NCI-H1105 treated with DMSO at 0.1 percent for 48 hours (cell line): ENCODE results near the gene SVIL.
A peak's percentile ranks its signal among the peaks of the same experiment; 100 is the strongest.
"Not testable (repeated sequence)": the region's sequence is repeated elsewhere in the genome, so short reads cannot be mapped to it uniquely, and the experiment has no call there.

Experiments used
- DNase-seq: peaks from one replicate; lab custom pipeline; 2025; lab: John Stamatoyannopoulos, UW

The SVIL gene

DNA sequence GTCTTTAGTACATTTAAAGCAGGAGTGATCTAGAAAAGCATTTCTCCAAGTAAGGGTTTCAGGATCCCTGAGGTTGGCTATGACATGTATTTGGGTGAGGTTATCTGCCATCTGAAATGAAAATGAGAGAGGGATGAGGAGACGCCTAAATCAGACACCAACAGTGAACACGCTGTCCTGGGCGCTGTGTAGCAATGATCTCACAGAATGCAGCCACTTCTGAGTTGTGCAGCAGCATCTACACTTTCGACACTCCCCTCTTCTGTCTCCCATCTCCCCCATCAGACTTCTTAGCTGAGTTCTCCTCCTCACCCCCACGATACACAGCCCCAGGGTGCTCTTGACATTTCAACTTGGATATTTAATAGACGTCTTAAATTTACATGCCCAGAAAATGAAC, 95.4 kb downstream of the SVIL start:
- DNase-seq, result no peak

DNA sequence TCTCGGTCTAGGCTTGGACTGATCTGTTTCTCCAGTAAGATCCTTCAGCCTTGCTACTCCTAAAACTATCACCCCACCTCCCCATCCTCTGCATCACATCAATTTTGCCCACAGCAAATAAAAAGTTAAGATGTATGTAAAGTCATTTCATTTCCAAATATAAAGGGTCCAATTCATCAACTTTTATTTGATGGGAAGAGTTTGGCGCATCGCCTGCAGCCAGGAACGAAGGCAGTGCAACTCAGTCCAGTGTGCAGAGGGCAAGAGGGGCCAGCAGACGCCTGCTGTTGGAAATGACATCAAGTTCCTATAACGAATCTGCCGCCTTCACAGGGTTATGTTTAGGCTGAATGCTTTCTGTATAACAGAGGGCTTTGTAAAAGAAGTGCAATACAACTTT, 97.0 kb downstream of the SVIL start:
- no peak for DNase-seq

DNA sequence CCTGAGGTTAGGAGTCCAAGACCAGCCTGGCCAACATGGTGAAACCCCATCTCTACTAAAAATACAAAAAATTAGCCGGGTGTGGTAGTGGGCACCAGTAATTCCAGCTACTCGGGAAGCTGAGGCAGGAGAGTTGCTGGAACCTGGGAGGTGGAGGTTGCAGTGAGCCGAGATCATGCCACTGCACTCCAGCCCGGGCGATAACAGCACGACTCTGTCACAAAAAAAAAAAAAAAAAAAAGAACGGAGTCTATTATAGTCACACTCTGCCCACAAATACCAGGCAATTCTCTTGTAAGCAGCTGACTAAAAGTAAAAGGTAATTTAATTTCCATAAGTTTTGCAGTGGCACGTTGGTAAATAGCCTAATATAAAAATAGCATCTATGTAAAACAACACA, 98.1 kb downstream of the SVIL start:
- not testable (repeated sequence) for DNase-seq

DNA sequence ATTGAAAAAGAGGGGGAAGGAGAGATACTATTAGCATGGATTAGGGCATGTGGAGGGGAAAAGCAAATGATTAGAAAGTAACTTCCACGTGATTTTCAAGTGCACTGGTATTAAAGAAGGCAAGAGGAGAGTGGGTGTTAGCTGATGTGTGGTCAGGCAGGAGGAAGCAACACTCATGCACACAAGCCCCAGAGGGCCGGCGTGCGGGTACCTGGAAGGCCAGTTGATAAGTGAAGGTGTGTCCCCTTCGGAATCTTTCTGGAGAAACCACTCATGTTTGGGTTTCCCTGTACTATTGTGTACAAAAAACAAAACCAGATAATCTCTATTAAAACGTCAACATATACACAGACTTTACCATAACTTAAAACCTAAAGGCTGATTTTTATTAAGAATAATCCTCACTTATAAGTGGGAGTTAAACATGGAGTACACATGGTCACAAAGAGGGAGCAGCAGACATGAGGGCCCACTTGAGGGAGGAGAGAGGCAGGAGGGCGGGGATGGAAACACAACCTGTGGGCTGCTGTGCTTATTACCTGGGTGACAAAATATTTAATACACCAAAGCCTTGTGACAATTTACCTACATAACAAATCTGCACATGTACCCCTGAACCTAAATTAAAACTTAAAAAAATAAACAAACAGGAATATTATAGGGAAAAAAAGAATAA, 98.9 kb downstream of the SVIL start:
- DNase-seq, result no peak

DNA sequence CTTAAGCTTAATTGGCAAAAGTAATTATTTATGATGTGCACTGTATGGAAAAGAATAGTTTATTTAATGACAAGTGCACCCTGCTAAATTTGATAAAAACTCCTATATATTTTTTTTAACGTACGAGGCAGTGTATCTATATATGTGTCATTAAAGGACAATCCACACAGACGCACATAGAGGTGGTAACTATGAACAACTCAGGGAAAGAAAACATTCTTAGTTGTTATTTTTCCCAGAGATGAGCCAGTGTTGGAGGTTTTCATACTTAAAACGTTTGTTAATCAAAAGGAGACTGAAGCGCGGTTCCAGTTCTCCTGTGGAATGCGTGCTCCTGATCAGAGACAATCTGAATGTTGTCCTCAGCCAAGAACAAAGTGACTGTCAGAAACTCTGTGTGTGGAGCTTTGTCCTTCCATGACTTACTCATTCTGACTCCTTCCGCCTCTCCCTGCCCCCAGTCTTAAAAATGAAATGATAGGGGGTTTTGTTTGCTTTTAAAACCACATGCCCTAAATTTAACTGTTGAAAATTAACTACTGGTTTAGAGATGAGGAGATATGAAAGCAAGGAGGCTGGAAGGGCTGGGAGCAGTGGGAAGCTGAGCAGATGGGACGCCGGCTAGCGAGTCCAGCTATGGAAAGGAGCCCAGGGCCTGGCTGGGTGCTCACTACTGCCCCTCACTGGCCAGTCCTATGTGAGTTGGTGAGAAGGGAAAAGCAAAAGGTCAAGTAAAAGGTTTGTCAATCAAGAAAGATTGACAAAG, 99.6 kb downstream of the SVIL start:
- DNase-seq, result no peak

DNA sequence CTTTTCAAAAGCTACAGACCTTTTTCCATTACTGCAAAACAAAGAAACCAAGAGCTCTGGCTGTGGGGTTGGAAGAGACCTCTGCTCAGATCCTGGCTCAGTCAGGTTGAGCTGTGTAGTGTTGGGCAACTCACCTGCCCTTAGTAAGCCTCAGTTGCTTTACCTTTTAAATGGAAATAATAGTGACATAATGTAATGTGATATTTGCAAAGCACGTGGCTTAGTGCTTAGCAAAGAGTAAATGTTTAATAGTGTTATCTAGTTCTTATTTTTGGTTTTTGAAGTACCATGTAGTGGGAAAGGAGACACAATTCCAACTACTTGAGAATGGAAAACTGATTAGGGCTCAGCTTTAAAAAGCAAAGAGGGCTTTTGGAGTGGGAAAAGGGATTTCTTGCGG, 100.2 kb downstream of the SVIL start:
- DNase-seq, result no peak

DNA sequence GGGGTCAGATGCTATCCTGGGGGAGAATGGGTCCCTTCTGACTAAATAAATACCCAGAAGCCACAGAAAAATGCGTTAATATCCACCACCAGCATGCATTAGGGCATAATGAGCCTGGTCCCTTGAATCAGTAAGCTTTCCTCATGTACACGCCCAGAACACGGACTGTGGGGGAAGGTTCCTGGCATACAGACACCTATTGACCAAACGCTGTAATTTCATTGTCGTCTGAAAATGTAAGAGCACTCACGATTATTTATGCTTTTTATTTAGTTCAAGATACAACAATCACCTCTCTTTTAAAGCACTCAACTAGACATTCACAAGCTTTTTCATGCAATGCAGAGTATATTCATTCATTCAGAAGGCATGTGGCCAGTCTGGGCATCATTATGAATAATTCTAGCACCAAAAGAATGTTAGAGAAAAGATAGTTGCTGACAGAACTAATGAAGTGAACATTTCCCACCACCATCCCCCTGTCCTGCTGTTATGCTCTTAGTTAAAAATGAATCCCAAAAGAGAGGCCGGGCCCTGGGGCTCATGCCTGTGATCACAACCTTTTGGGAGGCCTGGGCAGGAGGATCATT, 101.0 kb downstream of the SVIL start:
- no peak for DNase-seq

DNA sequence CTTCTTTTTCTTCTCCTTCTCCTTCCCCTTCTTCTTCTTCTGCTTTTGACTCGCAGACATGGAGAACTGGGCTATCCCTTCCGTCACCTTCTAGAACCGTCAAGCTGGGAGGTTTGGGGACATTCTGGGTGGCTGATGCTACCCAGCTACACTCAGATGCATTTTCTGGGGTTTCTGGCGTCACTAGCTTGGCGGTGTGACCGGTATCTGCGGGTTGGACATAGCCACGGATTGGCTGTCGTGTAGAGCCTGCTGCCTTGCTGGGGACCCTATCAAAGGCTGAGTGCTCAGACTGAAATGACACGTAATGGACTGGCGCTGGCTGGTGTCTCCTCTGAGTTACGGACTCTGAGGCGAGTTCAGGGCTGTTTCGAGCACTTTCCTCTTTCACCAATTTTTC, 101.7 kb downstream of the SVIL start:
- DNase-seq, result no peak

DNA sequence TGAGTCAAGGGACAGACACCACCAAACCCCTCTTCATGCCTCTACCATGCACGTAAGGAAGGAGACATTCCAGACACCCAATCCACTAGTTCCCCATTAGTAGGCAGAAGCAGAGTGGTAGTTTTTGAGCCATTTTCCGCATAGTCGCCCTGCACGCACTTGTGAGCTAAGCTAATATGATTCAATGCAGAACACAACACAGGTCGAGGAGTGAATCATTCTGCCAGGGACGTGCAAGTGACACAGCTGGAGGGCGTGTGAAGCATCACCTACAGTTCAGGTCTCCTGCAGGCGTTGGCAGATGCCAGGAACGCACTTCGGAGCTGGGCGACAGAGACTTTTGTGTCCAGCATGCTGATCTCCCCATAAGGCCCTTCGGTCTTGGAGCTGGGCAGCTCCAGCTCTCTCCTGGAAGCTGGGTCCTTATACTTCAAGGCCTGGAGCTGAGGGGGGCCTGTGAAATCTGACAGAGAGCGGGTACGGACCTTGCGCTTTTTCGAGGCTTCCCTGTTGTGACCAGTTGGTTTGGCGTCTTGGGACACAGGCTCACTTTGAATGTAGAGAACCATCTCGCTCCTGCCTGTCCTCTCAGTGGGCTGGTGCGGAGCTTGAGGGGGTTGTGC, 102.4 kb downstream of the SVIL start:
- DNase-seq, result no peak

DNA sequence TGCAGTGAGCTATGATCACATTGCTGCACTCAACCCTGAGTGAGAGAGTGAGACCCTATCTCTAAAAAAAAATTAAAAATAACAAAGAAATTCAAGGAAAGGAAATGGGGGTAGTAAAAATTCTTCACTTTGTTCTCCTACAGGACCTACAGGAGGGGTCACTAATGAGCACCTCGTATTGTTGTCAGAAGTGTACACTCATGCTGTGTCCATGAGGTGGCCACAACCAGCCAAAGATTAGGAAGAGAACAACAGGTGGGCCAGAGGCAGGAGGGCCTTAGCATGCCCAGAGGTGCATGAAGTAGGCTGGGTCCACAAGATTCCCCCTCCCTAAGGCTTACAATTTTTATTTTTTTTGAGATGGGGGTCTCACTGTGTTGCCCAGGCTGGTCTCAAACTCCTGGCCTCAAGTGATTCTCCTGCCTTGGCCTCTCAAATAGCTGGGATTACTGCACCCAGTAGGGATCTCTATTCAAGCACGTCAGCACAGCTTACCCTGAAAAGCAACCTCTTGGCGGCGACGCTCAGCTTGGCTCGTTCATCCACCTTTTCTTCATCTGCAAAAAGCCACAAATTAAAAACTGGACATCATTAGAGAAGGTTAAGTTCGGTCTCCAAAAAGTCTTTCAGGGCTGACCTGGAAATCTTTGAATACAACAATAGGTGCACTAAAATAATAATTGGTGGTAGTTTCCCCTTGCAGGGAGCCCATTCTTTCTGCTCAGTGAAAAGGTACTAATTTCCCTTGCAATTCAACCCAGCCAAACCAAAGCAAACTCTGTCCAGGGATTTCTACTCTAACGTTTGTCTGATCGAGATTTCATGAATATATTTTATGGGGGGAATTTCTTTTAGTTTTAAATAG, 104.4 kb downstream of the SVIL start:
- no peak for DNase-seq

DNA sequence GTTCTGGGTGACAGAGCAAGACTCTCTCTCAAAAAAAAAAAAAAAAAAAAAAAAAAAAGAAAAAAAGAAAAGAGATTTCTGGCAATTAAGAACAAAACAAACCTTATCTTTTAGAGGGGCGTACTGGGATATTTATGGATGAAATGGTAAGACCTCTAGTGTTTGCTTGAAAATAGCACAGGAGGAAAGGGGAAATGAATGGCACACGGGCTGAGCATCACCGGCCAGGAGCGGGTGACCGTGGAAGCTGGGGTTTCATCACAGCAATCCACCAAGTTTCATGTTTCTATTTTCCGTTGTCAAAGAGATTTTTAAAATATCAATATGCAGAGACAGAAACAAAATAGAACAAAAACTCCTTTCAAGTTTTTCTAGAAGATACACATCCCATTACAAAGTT, 105.6 kb downstream of the SVIL start:
- no peak for DNase-seq

DNA sequence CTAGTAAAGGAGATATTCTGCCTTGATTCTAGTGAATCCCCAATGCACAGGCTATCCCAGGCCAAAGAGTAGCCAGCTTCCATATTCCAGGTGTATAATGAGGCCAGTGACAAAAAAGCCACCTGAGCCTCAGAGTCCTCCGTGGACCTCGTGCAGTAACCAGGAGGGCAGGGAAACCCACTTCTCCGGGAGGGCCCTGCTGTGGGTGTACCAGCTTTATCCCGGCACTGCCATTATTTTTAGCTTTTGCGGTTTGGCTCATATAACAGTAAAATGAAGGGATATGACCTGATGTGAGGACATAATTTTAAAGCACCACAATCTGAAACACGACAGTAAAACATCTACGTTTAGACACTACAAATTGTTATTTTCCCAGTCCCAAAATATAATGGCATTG, 109.0 kb downstream of the SVIL start:
- no peak for DNase-seq

DNA sequence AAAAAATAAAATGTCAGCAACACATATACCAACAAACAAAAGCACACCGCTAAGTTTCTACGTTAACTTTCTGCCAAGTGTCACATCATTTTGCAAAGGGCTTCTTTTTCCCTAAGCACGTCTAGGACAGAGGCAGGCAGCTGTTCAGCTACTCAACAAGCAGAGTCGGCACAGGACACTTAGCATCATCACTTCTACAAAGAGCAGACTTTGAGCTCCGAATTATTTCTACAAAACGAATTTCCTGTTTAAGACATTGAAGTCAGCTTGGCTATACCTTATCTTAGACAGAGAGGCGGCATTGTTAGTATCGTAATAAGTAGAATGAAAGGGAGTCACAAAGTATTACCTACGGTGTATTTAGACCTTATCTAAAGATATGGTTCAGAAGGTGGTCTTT, 110.1 kb downstream of the SVIL start:
- no peak for DNase-seq

DNA sequence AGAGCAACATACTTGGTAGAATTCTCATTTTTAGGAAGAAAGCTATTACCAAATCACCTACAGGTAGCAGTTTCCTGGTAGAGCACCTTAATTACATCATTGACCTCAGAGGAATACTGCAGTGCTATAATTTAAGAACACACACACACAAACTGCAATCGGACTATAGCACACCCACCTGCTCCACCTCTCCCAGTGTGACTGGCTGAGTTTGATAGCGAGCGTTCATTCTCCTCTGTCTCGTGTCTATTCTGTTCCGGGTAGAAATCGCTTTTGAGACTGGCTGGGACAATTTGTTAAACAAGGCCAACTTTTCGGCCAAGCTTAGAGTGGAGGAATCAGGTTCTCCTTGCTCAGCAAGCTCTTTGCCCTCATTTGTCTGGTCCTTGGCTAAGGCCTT, 110.5 kb downstream of the SVIL start:
- DNase-seq, result no peak

DNA sequence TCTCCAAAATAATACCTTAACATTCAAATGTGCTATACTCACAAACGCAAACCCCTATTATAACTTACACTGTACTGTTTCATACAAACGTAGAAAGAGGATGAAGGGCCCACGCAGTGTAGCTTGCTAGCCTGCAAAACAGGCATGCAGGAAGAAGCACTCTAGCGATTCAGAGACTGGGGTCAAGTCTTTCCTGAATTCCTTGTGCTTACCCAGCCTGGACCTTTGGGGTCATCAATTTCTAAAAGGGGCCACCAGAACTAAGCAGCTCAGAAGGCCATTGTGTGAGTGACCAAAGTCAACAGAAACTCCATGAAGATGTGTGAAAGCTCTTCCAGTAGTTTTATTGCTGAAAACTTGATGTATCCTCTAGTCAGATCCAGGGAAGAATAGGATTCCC, 111.9 kb downstream of the SVIL start:
- no peak for DNase-seq

DNA sequence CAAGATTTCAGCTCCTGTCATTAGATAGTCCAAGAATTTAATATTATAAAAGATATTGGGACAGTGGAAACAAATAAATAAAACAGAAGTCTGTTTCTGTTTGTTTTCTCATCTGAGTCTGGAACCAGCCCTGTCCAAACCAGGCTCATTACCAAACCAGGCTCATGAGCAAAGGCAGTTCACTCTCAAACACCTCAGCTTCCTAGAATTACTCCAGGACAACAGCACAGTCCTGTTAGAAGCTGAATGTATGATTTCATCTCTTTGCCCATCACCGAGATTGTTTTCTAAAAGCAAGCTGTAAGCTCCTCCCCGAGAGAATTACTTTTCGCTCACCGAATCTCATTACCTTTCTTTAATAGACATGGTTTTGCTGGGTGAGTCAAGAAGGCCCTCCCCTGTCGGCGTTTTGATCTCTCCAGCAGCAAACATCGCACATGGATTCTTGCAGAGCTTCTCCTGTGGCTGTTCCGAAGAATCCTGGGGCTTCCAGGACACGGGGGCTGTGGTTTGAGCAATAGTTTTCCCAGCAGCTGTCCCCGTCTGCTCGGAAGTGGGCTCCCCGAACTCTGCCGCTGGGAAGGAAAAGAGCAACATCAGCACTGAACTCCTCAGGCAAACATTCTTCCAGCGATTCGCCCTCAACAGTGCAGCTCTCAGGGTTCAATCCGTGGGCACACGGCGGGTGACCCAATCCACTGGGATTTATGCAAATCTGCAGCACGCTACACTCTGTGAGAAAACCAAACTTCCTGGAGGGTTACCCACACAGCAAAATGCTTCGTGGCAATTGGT, 112.5 kb downstream of the SVIL start:
- DNase-seq, result no peak

DNA sequence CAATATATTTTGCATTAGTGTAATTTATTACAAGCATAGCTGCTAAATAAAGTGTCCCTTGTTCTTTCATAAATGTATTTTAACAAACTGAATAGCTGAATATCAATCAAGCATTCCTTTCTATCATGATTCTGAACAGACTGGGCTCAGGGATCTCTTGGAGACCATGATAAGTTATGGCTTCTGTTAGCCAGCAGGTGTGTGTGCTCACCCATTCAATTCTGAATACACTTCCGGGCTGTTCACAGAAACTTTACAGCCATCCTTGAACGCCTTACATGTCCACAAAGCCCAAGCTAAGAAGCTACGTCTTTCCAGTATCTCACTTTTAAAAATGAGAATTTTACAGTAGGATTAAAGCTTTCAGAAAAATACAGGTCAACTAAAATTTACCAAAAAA, 115.1 kb downstream of the SVIL start:
- DNase-seq, result no peak

DNA sequence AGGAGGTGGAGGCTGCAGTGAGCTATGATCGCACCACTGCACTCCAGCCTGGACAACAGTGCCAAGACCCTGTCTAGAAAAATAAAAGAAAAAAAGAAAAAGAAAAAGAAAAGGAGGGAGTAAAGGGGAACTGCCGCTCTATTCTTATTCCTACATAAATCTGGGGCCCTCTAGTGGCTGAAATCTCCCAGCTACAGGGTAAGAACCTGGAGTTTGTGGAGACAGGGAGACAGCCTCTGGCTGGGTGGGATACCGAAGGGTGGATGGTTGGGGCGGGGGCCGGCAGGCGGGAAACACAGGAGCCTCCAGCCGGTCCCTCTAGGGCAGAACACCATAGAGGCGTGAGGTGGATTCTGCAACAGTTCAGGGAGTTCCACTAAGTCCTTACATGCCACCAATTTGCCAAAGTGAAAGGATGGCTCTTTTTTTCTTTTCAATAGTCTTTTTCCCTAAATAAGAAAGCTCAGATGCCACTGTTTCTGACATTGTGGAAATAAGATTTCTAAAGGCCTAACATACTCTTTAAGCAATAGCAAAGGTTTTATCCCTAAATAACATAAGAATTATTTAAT, 117.3 kb downstream of the SVIL start:
- DNase-seq, result peak; percentile 0

DNA sequence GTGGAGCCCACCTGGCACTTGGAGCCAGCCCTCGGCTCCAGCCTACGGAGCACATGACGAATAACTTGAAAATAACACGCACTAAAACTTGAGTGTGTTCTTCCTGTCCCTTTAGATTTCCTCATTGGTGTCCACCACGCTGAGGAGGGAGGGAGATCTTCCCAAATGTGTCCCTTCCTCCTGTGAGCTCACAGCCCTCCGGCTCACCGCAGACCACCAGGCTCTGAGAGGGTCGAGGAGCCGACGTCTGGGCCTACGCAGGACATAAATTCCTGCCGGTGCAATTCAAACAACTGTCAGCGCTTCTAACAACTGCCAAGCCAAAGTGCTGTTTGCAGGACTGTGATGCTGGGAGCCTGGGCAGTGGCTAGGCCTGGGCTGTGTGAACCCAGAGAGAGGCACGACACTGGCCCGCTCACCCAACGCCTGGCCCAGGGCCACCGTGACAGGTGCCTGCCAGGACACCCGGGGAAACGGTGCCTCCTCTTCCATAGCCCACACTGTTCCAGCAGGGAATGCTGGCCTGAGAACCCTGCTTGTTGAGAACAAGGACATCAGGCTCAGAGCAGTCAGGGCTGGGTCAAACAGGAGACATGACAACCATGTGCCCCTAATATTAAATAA, 118.3 kb downstream of the SVIL start:
- DNase-seq, result not testable (repeated sequence)

DNA sequence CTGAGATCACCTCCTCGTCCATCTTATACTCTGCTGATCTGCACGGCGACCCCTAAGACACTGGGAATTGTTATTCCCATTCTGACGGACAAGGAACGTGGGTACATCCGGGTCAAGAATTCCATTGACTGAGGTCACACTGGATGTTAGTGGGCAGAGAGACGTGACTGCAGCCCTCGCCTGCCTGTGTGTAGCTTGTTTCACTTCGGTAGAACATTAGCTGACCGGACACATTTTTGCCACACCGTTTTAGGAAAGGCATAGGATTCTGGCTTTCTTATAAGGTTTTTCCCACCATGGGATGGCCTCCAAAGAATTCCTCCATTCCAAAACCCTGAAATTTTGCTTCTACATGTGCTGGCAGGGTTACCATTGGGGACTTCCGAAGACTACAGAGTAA, 118.9 kb downstream of the SVIL start:
- DNase-seq, result not testable (repeated sequence)
